ENCODE data around the gene LRRC18.

The LRRC18 gene

DNA sequence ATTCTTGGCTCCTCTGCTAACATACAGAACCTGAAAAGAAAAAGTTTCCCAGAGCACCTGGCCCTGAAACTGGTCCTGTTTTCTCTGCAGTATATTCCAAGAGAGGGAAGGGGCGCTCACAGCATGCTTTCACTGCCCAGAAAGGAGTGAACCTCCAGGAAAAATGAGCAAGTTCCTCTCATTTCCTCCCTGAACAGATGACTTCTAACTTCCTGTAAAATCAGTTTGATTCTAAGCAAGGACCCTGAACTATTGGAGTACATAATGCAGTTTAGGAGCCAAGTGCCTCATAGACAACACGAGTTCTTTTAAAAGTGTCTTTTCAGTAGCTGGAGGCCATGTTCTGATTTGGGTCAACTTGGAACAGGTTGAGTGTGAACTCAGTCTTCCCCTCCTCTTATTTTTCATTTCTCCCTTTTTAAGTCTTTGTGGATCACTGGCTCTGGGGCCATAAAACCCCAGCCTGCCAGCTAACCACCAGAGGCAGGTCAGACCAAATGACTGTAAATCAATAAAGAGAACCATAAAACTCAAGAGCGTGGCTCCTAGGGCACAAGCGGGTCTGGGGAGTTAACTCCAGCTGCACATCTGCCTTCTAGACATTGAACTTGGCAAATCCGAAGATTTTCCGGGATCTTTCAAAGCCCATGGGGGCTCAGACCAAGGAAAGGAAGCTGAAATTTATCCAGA, 5.9 kb upstream of the LRRC18 start:
- DNase-seq = no peak

DNA sequence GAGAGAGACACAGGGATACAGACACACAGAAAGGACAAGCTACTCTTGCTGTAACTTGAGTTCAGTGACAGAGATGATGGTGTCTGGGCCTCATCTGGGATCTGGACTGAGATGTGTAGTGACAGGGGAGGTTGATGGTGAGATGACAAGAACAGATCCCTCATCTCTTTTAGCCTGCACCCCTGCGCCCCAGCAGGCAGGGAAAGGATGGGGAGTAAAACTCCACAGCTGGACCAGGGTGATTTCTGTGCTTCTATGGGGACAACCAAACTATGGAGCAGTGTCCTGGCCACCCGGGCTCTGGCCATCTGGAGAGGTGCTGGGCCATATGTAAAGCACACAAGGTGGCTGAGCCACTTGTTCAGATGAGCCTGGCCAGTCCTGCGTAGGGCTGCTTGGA, 4.5 kb upstream of the LRRC18 start:
- DNase-seq = no peak

DNA sequence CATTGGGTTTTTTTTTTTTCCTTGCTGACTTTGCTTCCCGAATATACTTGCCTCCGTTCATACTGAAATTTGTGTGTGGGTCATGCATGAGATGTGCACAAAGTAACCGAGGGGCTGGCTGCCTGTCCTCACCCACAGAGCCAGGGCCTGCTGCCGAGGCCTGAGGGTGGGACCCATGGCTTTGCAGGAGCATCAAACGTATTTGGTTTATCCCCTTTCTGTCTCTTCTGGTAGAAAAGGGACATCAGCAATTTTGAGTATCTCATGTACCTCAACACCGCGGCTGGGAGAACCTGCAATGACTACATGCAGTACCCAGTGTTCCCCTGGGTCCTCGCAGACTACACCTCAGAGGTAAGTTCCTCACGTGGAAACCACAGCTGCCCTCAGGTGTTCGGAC, 3.5 kb upstream of the LRRC18 start:
- no peak for DNase-seq

DNA sequence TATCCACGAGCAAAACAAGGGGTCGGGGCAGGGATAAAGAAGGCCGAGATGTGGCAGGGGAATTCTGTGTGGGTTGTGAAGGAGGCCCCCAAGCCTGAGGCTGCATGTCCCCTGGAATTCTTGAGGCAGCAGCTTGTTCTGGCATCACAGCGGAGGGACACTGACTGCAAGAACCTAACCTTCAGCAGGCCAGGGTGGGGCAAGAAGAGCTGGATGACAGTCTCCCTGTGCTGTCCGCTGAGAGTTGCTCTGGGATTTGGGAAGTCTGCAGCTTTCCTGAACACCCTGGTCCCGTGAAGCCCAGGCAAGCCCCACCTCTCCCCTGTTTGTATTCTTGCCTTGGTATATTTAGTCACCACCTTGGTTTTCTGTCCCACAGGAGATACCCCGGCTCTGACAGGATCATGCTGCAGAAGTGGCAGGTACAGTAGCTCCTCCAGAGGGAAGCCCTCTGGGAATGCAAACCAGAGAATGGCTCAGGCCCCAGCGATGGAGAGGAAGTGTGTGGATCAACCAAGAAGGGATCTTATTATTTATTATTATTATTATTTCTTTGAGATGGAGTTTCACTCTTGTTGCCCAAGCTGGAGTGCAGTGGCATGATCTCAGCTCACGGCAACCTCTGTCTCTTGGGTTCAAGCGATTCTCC, 1.9 kb upstream of the LRRC18 start:
- no peak for DNase-seq

DNA sequence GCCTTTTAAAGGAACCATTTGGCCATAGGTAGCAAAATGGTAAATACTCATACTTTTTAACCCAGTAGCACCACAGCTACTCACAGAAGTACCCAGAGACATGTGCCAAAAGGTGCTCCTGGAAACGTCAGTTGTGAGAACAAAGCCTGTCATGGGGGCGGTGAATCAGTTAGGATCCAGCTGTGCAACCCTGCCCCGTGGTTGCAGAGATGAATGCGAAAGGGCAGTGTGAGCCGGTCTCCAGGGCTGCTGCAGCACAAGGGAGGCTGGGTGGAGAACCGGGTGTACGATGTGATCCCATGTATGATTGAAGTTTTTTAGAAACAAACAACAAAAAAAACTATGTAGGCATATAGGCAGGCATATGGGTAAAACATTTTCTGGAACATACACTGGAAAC, 1.3 kb upstream of the LRRC18 start:
- DNase-seq = no peak

DNA sequence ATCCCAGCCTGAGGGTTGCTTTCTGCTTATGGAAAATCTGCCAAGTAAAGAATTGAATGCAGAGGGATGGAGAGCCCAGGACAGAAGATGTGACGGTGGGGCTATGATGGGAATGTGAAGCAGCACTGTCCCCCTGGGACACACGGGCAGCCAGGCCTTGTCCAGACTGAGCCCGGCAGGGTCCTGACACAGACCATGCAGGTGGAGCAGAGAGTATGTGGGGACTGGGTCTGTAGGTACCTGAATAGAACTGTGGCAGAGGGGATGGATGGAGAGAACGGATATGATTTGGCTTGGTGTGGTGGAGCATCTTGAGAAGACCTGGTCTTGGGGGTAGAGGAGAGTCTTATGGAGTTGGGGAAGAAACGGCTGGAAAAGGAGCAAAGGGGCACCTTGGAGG, 732 bp upstream of the LRRC18 start:
- DNase-seq = no peak

DNA sequence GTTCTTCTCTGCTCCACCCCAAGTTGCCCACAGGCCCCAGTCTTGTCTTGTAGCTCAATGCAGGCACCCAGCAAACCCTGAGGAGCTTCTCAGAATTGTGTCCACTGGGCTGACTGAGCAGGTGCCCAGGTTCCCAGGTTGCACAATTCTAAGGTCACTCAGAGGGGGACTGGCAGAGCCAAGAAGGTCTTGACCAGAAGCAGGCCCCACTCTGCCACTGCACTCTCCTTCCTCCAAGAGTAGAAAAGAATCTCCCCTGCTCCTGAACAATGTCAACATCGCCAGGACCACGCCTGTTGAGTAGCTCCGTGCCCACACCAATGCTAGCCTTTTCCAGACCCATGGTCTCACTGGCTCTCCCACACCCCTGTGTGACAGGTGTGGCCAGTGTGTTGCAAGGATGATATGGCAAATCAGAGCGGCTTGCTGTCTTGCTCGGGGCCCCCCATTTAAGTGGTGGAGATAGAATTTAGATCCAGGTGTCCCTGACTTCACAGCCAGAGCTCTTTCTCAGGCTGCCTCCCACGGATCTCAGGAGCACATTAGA, 577 bp downstream of the LRRC18 start:
- no peak for DNase-seq

DNA sequence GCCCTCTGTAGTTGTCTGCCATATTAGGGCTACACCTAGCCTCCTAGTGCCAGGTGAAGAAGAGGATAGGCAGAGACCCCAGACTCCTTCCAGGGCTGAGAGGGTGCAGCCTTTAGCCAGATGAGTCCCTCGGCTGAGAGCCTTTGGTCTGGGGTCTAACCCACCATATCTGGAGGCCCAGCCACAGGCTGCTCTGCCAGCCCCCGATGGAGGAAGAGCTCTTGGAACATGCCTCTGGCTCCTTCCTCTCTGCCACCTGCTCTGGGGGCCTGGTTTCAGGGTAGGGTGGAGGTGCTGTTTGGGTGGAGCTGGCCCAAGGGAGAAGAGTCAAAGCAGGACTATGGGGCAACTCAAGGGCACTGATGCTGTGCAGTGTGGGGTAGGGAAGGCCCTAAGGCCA, 1.4 kb downstream of the LRRC18 start:
- DNase-seq = no peak

DNA sequence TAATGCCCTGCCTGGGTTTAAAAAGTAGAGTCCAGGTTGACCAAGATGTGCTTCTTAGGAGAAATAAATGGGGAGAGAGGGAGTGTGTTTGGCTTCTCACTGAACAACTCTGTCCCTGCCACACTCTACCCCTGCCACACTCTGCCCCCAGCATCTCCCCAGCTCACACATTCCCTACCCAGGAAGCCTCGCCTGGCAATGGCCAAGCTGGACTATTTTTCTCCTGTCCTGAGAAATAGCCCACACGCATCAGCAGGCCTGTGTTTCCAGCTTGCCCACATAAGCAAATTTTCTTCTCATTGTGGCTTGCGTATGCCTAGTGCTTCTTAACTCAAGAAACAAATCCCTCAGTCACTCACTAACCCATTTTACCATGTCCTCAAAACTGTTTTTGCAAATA, 1.8 kb downstream of the LRRC18 start:
- DNase-seq = no peak

DNA sequence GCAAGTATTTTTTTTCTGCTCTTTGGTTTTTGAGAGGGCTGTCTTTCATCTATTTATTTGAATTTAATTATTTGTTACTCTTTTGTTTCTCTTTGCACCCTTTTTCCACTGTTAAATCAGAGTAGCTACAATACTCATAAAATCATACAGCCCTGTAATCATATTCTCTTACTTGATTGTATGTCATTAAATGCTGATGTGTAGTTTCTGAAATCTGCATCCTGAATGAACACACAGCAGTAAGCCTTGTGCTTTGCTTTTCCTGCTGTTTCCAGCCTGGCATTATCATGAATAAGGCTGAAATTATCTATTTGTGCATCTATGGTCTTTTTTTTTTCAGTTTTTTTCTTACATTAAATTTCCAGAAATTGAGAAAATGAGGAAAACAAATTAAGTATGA, 4.1 kb downstream of the LRRC18 start:
- no peak for DNase-seq

DNA sequence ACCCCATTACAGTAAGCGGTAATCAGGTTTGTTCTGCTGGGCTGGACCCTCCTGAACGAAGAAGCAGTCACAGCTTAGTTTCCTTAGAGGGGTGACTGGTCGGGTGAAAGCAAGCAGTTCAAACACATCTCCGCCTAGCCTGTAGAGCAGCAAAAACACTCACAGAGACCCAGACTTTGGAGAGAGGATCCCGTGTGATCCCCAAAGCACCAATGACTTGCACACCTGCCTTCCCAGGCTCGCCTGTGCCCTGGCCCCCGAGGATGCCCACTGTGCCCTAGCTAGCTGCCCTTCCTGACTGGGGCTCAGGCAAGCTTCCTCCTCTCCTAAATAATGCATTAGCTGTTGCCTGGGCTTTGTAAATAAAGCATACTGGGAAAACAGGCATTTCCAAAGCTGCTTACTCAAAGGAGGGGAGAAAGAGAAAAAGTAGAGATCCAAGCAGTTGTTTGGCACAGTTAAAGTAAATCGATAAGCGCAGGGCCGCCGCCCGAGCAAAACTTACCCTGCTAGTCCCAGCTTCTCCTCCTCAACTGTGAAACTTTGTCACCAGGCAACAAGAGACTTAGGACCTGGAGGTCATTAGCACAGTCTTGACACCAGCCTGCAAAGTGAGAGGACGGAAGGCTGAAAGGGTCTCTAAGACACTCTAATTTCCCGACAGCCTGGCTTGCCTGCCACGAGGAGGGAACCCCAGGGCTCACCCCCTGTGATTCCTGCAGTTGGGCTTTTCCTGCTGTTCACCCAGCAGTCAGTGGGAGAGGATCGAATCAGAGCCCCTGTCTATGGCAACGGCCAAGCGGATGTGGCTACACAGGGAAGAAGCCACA, 4.8 kb downstream of the LRRC18 start:
- no peak for DNase-seq

DNA sequence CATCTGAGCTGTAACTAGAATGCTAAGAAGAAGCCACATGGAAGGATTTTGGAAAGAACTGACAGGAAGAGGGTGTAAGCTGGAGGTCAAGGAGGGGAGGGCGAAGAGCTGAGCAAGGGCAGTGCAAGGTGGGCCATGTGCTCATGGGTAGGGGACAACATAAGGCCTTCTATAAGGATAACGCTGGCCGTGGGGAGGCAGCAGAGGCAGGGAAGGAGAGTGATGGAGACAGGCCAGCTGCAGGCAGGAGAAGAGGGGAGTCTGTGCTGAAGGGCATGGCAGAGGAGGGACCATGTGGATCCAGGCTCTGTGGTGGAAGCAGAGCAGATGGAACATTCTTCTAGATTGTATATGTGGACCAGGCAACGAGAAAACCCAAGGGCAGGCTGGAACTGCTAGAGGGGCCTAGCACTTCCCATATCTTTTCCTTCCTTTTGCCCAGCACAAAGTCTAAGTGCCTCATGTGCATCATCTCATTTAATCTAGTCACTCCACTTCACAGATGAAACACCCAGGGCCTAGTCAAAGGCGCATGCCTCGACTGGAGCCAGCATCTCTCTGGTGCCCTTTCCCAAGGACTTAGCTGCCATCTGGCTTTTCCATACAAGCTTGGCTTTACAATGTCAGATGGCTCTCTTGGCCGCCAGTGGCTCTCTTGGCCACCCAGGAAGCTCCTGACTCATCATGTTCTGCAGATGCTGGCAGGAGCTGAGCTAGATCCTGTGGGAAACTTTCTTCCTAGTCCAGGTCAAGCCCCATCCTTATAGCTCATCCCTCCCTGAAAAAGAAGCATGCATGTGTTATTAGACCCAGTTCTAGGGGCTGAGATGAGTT, 6.6 kb downstream of the LRRC18 start:
- DNase-seq = no peak

DNA sequence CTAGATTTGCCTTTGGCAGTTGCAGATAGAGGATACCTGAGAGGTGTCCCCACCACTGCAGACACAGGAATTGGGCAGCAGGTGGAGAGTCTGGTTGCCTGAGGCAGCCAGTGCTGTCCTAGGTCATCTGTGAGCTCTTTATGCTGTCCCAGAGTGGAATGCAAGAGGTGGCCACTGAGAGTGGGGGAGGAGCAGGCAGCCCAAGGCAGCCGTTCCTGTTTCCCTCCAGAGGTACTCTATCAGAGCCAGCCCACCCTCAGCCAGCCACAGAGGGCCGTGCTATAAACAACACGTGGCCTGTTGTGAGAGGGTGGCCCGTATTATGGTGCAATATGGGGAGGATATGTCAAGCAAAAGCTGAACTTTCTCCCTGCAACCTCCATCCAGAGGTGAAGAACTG, 8.5 kb downstream of the LRRC18 start:
- DNase-seq = no peak

DNA sequence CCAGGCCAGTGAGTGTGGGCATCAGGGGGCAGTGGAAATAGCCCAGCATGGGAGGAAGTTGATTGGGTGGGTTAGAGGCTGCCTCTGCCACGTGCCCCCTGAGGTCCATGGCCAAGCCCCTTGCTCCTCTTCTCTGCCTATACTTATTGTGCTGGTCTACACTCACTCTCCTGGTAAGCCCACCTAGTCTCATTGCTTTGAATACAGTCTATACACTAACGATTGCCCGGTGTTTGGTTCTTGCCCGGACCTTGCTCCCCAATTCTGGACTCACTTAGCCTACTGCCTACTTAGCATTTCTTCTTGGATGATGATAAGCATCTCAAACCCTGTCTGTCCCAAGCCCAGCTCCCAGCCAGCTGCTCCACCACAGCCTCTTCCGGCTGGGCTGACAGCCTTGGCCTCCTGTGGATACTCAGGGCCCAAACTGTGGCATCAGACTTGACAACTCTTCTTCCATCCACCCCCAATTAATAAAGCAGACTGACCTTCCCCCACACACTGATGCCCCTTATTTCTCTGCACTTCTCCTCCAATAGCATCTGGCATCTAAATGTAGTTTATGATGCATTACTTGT, 10.1 kb downstream of the LRRC18 start:
- no peak for DNase-seq

DNA sequence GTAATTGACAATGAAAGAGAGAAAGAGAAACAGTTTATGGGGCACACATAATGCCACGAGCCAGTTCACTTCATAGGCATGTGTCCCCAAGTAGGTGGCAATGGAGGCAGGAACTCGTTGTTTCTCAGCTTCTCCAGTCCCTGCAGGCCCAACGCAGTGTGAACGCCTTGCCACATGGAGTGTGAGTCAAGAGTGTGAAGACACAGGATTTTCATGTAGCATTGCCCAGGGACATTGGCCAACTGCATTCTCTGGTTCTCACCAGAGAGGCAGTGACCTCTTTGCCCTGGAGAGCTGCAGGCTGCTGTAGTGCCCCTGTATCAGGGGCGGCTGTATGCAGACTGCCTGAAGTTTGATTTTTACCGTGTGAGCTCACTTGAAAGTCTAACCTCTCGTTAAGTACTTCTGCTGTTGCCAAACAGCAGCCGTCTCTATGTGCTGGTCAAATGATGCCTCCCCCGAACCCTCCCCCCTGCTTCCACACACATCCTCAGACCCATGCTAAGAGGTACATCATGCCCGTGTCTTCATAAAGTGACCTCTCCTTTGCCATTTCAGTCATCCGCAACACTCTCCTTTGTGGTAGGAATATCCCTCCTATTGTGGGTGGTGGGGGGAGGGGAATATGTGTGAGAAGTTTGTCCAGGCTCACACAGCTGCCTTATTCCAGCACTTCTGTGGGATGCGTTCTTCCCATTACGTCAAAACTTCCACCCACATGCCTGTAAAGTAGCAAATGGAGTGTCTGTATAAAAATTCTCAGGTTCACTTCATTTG, 12.7 kb downstream of the LRRC18 start:
- no peak for DNase-seq

DNA sequence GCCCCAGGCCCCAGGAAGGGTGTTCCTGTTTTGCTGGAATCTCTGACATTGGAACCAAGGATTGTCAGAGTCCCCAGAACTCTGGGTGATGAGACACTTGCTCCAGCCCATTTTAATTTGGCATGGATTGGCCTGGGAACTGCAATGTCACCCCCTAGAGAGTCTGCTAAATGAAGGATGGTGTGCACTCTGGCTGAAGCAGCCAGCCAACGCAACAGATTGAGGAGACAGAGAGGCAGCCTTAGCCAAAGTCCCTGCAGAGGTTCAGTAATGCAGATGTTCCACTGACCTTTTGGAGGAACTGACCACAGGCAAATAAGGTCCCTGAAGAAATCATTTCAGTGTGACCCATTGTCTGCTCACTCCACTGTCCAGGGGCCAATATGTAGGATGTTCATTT, 13.4 kb downstream of the LRRC18 start:
- no peak for DNase-seq

DNA sequence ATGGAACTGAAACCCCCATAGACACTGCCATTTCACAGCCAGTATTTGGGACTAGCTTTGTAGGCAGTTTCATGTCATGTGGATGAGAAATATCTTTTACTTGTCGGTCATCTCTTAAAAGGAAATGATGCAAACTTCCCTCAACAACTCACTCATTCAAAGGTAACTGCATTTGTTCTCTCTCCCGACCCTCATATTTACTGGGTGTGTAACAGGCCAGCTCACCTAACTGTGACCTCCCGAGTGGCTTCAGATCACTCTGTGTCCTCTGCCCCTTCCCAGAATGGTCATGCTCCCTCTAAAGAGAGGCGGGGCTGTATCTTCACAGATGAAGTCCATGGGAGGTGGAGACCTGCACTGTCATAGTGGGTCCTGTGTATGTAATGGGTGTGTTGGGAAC, 14.7 kb downstream of the LRRC18 start:
- DNase-seq = no peak

DNA sequence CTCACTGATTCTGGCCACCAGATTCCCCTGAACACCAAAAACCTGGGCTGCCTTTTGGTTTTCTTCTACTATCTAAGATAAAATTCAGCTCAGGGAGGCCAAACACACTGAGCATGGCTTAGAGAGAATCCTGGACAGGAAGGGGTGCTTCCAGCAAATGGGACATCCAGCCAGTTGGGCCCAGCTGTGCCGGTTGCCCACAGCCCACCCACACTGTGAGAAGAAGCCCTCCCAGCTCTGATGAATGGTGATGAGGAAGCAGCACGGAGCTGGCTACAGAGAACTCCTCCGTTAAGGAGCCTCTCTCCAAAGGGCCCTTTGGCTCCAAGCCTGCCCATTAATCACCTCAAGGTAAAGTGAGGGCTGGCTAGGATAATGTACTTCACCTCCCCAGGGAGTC, 15.9 kb downstream of the LRRC18 start:
- no peak for DNase-seq

DNA sequence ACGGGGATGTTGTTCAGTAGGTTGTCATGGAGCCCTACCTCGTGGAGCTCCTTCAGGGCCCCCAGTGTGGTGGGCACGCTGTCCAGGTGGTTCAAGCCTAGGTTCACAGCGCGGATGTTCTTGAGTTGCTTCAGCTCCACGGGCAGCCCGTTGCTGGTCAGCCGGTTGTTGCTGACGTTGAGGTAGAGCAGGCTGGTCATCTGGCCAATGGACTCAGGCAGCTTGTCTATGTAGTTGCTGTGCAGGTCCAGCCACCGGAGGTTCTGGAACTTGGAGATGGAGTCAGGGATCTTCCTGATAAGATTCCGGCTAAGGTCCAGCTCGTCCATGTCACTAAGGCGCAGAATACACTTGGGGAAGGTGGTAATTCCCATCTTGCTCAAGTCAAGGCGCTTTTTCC, 26.0 kb downstream of the LRRC18 start:
- no peak for DNase-seq

DNA sequence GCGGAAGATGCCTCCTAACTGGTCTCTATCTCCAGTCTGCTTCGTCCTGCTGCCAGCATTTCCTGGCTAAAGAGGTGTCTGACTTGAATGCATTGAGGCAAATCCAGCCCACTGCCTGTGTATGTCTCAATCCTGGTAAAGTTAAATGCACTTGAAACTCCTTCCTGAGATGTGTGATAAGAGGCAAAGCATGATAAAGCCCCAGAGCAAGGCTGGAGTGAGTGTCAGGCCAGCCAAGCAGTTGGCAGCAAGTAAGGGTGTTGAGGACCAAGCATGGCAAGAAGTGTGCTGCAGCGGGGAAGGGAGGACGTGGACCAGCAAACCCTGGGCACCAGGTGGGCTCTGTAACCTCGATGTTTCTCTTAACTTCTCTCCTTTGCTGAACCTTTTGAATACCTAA, 29.1 kb downstream of the LRRC18 start:
- no peak for DNase-seq

DNA sequence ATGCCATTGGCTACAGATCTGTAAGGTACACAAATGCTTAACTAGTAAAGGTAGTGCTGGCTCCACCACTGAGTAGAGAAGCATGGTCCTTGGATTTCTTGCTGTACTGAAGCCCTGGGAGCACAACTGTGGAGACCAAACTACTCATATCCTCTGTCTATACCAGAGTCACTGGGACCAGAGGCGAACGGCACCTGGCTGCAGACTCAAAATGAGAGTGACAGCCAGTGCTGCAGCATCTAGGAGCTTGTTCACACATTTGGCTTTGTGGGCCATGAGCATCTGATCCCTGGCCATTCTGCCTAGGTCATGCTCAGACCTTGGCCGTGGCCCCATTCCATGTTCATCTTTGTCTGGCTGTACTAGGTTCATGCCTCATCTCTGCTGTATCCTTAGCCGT, 31.9 kb downstream of the LRRC18 start:
- DNase-seq = no peak

DNA sequence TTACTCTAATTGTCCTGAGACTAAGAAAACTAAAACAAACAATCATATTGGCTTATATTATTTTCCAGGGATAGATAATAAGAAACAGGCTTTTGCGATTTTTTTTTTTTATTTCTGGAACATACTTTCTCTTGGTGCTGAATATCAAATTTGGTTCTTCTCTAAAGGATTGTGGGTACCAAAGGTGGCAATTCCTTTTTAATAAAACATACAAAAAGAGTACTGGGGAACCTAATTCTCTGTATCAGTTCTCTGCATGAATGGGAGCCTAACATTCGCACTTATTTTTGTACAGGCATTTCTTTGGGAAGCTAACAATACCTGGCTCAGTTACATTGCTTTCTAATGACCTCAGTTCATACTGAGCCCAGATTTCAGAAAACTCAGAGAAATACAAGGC, 32.8 kb downstream of the LRRC18 start:
- no peak for DNase-seq

Measured in NCI-H1930 (cell line).